ENCODE results near the gene ACP4.
A peak's percentile ranks its signal among the peaks of the same experiment; 100 is the strongest.
"Not testable (repeated sequence)": the region's sequence is repeated elsewhere in the genome, so short reads cannot be mapped to it uniquely, and the experiment has no call there.

The ACP4 gene

DNA sequence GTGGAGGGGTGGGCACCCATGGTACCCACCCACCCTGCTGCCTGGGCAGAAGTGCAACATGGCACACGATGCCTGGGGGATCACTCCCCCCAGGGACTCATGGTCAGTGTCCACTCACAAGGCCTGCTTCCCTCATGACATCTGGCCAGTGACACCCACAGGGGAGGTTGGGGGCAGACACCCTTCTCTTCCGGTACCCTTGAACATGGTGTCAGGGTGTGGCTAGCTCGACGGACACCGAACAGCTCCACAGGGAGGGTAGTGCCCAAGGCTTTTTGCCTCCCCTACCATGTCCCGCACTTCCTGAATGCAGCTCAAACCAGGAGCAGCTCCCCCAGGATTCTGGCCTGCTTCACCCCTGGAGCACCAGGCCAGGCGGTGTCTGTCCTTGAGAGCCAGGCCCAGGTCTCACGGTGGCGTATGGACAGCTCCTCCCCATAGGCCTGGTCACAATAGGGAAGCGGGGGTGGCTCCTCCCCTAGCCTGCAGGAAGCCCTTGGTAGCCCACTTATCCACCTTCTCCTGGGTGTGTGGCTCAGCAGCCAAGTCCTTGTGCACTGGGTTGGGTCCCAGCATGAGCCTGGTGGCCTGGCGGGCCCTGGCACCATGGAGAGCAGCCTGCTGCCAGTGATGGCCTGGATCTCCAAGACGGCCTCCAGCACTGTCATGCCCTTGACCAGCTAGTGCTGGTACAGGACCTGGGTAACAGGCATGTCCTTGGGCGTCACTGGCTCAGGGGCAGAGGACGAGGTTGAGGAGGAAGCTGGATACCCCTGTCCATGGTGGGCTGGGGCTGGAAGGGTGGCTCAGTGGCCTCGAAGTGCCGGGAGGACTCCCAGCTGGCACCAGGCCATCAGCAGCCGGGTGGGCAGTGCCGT is 7.8 kb downstream of the ACP4 start:
- no peak for DNase-seq

DNA sequence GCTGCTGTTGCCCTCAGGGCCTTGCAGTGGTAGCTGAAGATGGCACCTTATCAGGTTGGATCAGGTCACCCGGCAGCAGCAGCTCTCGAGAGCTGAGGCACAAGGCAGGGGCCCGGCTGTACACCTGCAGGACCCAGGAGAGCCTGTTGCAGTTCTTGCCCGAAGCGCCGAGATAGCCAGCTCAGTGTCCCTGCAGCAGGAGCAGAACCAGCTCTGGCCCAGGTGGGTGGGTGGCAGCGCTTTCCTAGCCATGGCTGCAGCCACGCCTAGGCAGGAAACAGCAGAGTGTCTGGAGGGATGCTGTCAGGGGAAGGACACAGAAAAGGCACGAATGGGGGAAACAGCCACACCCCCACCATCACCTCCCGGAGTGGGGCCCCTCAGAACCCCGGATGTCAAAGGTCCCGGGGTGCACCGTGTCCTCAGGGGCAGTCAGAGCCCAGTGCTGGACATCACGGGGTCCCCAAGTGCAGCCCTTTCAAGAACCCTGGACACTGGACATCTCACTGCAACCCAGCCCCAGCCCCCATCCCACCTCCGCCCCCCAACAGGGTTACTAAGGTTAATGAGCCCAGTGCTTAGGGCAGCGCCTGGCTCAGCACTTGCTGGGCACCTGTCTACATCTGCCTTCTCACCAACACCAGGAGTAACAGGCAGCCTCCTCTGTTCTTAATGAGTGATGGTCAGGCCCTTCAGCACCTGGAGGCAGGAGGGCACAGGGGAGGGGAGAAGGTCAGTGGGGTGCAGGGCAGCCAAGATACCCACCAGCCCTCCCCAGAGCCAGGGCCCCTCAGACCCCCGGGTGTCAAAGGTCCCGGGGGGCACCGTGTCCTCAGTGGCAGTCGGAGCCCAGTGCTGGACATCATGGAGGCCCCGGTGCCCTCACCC is 8.7 kb downstream of the ACP4 start:
- DNase-seq, result no peak

DNA sequence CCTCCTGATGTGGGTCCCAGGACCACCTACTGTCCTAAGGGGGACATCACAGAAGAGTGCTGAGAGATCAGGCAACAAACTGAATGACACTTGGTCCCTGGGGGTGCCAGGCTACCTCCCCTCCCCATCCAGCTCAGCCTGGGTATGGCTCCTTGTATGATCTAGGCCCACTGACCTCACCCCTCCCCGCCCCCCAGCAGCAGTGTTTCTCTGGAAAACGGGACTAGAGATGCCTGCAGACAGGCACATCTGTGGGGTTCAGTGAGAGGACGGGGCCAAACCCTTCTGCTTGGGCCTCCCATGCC is 9.3 kb downstream of the ACP4 start:
- no peak for DNase-seq

DNA sequence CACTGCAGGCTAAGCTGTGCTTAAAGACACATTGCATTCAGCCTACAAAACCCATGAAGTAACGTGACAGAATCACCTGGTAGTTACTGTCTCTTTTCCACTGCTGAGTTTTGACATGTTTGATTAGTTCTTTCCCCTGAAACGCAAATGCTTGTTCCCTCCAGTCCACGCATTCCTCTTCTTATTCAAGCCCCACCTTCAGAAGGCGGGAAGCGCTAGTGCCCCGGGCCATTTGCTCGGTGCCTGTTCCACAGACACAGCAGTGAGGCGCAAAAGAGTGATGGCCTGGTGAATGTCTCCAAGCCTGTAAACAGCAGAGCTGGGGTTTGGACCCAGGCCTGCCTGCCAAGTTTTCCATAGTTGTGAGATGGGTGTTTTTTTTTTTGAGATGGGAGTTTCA is 10.9 kb downstream of the ACP4 start:
- no peak for DNase-seq

DNA sequence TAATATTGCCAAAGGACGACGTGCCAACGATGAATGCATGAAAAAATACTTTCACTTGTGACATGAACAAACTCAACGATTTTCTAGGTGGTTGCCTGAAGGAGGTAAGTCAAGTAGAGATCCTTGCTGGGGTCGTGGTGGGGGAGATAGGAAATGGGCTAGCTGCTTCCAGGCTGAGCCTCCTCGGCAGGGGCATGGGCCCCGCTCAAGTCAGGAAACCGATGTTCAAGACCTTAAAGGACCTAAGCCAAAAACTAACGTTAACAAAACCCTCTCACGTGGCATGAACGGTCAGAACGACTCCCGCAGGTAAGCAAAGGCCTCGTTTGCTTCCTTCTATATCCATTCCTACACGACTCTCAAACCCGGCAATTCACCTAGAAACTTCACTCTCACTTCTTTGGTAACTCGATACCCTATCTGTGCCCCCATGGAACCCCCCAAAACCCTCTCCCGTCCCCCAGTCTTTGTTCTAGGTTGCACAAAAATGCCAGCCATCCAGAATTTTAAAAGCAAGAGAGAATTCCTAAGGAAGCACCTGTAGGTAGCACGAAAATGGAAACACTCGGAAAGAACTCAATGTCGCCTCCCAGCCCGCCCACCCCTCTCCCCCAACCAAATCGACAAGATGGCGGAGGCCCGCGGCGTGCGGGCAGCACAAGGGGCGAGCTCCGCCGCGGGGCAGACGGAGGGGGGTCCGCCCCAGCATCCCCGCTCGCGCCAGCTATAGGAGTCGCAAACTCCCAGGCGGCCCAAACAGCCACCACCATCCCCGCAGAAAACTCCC is 13.6 kb downstream of the ACP4 start:
- DNase-seq, result no peak

DNA sequence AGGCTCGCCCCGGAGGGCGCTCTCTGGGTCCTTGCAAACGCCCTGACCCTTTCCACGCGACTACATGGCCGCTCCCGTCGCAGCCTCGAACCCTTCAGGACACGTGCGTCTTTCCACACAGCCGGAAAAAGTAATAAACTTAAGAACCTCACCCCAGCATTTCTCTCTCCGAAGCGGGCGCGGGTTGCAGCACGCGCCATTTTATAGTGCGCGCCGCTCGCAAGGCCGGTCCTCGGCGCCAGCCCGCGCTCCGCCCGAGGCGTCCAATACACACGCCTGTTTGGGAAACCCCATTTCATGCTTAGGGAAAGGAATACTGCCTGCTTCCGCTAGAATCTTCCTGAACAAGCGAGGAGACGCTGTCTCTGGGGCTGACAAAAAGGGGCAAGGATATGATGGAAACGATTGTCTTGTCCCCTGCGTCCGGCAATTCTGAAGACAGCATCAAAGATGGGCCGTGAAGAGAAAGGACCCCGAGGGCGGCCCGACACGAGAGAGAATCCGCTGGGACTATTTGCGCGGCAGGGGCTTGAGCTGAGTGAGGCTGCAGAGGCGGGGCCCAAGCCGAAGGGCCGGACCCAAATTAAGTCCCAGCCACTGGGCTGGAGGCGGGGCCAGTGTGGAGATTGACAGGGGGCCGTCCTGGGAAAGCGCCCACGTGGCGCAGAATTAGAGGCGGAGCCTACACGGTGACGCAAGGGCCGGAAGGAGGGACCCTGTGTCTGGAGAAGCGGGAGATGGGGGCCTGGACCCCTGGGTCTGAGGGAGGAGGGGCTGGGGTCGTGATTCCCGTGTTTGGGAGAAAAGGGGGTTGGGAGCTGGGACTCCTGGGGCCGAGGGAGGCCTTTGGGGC is 14.4 kb downstream of the ACP4 start:
- DNase-seq, result peak; percentile 79

DNA sequence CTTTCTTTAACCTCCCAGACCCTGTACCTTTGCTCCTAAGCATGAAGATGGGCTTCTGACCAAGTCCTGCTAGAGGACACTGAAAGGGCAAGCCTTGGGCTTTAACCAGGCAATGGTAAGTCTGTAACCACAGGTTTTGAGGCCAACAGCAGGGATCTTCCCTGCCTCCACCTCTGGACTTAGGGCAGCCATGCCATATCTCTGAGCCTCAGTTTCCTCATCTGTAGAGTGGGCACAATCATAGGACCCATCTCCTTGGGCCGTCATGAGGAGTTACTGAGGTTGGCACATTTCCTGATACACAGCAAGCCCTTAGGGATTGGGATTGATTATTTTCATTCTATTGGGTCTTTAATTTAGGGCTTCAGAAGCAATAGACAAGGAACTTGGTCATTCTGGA is 18.6 kb downstream of the ACP4 start:
- DNase-seq, result no peak

DNA sequence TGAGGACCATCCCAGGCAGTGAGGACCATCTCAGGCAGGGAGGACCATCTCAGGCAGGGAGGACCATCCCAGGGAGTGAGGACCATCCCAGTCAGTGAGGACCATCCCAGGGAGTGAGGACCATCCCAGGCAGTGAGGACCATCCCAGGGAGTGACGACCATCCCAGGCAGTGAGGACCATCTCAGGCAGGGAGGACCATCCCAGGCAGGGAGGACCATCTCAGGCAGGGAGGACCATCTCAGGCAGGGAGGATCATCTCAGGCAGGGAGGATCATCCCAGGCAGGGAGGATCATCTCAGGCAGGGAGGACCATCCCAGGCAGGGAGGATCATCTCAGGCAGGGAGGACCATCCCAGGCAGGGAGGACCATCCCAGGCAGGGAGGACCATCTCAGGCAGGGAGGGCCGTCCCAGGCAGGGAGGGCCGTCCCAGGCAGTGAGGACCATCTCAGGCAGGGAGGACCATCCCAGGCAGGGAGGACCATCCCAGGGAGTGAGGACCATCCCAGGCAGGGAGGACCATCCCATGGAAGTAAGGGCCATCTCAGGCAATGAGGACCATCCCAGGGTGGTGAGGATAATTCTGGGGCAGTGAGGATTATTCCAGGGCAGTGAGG is 21.5 kb downstream of the ACP4 start:
- DNase-seq, result not testable (repeated sequence)

DNA sequence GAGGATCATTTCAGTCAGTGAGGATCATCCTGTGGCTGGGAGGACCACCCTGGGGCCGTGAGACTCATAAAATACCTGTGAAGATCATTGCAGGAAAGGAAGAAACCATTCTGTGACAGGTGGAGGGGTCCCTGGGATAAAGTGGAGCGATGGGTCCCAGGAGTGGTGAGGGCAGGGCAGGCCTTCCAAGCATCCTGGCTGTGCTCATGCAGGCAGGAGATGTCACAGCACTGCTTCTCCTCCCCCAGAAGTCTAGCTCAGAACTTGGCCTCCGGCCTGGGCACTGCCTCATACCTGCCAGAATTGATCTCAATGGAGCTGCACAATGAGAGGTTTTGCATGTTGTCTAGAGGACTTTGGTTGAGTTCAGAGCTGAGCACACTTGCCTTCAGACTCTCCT is 22.3 kb downstream of the ACP4 start:
- no peak for DNase-seq

DNA sequence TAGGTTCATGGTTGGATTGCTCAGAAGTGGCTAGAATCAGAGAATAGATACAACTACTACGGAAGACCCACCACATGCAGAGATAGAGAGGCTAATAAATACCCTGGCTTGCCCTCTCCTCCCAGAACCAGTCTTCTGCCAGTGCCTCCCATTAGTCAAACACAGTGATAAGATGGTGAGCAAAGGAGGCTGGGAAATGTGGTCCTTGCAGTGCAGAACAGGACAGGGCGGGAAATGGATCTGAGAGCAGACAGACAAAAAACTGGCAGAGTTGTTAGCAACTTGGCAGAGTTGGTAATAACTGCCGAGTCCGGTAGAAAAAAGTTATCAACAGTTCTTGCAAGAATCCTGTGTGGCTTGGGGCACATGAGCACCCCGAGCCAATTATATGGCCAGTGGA is 24.7 kb downstream of the ACP4 start:
- no peak for DNase-seq

DNA sequence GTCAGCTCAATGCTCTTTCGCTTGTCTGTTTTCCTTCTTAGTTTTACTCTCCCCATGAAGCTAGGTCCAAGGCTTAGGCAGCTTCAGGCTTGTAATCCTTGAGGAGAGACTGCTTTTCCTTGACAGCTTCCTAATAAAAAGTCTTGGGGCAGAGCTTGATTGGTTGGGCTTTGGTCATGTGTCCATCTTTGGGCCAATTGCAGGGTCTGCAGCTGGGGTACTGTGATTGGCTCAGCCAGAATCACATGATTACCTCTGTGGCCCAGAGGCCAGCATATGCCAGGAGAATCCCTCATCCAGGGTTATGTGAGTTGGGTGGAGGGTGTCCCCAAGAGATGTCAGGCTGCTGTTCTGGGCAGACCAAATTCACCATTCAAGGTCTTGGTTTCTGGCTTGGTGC is 25.2 kb downstream of the ACP4 start:
- no peak for DNase-seq

DNA sequence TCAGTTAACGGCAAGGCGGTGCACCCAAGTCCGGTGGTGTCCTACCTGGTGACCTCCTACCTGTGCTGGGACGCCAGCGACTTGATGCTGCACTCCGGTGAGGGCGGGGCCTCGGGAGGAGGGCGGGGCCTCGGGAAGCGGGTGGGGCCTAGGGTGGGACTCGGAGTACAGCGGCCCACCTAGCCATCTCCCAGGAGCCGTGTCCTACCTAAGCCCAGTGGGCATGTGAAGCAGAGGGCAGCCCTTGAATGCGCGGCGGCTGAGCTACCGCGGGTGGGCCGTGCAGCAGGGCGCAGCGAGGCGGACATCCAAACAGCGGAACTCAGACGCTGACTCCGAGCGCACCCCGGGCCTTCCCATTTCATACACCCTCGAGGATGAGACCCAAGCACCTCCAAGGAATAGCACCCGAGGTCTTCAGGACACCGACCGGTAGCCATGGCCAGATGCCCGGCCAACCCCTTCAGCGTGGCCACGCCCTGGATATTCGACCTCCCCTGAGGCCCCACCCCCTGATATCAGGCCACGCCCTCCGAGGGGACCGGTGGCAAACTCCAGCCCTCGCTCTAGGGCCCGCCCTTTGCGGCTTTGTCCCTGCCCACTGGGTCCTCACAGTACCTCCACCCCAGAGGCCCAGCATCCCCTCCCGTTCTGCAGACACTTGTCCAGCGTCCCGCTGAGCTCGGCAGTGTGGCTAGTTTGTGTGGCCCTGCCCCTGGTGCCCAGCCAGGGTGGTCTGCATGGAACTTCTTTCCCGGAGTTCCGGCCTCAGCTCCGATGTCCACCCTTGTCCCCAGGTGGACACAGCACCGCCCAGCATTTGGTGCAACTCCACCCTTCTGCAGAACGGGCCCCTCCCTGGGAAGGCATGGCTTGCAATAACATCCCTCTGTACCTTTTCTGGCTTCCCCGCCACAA is 28.0 kb downstream of the ACP4 start:
- peak; percentile 8 for DNase-seq

DNA sequence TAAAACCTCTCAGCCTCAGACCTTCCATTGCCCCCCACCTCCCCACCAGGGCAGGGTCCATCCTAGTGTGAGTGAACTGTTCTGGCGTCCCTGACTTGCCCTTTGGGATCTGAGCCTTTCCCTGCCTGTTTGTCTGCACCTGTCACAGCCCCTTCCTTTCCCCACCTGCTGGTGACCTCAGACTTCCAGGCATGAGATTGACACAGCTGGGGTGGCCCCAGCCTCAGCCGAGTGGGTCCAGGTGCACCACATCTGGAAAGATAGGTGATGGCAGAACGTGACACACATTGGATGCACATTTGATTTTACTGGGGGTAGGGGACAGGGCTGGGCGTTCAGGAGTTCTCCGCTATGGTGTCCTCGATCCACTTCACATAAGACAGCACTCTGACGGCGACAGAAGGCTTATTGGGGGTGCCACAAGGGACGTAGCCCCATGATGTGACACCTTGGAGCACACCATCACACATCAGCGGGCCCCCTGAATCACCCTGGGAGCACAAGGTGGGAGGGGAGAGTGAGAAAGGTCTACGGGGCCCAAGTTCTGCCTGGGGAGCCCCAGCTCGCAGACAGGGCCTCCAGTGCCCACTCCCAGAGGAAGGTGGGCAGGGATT is 28.8 kb downstream of the ACP4 start:
- DNase-seq, result no peak

DNA sequence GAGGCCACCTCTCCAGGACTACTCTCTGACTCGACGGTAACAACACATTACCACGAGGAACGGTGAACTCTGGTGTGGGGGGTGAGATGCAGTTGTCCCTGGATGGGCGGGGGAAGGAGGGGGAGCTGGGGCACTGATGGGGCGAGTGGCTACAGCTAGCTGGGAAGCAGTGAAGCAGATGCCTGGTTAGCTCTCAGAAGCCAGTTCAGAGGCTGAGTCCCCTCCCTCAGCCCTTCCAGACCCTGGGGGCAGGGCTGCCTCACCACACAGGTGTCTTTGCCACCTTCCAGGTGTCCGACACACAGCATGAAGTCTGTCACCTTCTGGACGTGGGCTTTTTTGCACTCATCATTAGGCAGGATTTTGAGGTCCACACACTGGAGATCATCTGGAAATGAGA is 29.4 kb downstream of the ACP4 start:
- DNase-seq, result no peak

DNA sequence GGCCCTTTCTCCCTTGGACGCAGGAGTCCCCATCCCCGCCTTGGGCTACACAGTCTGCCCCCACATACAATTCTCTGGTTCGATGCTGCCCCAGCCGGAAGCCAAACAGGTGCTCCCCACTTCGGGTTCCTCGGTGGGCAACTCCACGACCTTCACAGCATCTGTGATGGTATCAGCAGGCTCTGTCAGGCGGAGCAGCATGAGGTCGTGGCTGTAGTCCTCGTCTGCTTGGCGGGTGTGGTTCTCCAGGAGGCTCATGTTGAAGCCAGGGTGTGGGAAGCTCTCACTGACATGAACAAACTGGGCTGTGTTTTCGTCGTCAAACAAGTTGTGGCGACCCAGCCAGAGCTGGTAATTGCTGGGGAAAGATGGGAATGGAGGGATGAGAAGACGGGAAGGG is 29.9 kb downstream of the ACP4 start:
- DNase-seq, result no peak

DNA sequence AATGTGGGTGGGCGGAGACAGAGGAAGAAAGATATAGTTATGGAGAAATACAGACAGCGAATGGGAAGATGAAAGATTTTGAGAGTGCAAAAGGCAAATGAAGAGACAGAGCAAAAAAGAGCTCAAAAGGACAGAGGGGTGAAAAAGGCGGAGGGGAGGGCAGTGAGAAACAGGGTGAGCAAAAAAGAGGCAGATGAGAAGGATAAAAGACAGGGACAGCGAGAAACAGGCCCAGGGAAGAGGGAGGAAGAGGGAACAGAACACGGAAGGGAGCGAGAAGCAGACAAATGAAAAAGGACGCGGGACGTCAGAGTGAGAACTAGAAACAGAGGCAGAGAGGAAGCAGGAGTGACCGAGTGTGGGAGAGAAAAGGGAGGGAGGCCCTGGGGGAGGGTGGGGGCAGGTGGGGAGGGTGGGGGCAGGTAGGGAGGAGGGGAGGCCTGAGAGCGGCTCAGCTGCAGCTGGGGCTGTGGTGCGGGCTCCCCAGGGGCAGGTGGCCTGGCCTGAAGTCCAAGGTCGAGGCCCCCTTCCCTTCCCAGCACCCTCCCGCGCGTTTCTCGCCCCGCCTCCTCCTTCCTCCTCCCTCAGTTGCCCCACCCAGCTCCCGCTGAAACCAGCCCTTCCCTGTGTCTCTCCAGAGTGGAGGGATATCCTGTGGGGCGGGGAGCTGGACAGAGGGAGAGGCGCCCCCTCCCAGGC is 30.5 kb downstream of the ACP4 start:
- no peak for DNase-seq

DNA sequence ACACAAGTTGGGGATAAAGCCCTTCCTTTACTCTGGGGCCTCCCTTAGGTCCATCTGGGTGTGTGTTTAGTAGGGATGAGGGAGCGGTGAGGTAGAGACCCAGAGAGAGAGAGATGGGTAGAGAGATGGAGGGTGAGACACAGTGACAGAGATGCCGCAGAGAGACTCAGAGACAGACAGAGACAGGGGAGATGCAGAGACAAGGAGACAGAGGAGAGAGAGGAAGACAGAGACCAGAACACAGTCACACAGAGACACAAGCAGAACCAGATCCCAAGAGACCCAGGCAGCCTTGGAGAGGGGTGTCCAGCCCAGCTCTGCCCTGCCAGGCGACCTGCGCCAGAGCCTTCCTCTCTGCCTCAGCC is 31.0 kb downstream of the ACP4 start:
- no peak for DNase-seq

DNA sequence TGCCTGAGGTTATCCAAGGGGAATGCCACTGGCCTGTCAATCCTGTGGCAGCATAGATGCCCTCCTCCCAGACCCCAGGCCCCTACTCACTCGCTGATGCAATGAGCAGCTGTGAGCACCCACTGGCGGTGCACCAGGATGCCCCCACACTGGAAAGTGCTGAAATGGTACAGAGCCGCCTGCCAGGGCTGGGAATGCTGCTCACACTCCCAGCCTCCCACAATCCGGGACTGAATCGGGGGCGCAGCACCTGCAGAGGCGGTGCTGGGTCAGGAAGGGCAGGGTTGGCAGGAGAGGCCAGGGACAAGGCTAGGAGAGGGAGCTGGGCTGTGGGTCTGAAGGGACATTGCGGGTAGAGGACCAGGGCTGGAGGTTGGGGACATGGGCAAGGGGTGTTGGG is 31.4 kb downstream of the ACP4 start:
- DNase-seq, result no peak

DNA sequence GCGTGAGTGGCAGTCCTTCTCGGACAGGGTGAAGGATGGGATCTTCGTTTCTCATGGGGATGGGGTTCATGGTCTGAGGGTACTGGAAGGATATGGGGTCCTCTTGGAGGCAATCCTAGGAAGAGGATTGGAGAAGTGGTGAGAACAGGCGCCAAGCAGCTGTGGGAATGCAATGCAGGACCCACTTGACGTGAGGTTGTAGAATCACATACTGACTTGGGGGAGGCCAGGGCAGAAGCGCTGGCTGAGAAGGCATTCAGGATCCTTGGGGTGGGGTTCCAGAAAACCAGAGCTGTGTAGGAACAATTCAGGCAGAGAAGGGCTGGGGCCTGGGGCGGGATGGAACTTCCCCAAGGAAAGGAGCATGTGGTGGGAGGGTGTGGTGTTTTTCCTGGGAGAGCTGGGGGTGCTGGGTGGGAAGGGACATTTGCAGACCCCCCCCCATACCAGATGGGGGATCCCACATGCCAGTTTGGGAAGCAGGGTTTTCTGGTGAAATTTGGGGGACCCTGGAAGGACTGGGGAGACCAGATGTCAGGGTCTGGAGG is 32.5 kb downstream of the ACP4 start:
- no peak for DNase-seq
